GM18498 (cell line): ENCODE results near the gene BTBD16.

ENCODE experiments used
- ATAC-seq: cut with Tn5 transposase; IDR thresholded peaks from one replicate; pipeline ENCODE4 v1.9.1; 2021; ENCODE audit warnings: mild to moderate bottlenecking, moderate library complexity; ENCODE audit not compliant: unreplicated experiment

The BTBD16 gene

GRCh38 chr10:122362621-122363020 lies 91.5 kb downstream of the BTBD16 start:
- no peak for ATAC-seq

- no peak for ATAC-seq
Measured at GRCh38 chr10:122363311-122363710, 92.2 kb downstream of the BTBD16 start.

- no peak for ATAC-seq
Measured at GRCh38 chr10:122363722-122364463, 92.8 kb downstream of the BTBD16 start.

- no peak for ATAC-seq
Measured at GRCh38 chr10:122368502-122369254, 97.6 kb downstream of the BTBD16 start.

- no peak for ATAC-seq
Measured at GRCh38 chr10:122373108-122373507, 102.0 kb downstream of the BTBD16 start.

GRCh38 chr10:122373721-122374120 lies 102.6 kb downstream of the BTBD16 start:
- no peak for ATAC-seq

- ATAC-seq, result peak; percentile 93
Measured at GRCh38 chr10:122374237-122374858, 103.3 kb downstream of the BTBD16 start, which contains the start of gene PLEKHA1. PLEKHA1 (plus strand) TSS chr10:122374708; CDS start chr10:122393201, 18,493 bp downstream.

GRCh38 chr10:122374859-122375678 lies 104.0 kb downstream of the BTBD16 start:
- ATAC-seq, result peak; percentile 49

GRCh38 chr10:122375679-122376160 lies 104.6 kb downstream of the BTBD16 start:
- ATAC-seq, result no peak

GRCh38 chr10:122376364-122376961 lies 105.4 kb downstream of the BTBD16 start:
- ATAC-seq, result no peak

- ATAC-seq, result no peak
Measured at GRCh38 chr10:122379041-122379440, 107.9 kb downstream of the BTBD16 start.

GRCh38 chr10:122379537-122379936 lies 108.4 kb downstream of the BTBD16 start:
- no peak for ATAC-seq

GRCh38 chr10:122380703-122381102 lies 109.6 kb downstream of the BTBD16 start:
- no peak for ATAC-seq

GRCh38 chr10:122381680-122382079 lies 110.6 kb downstream of the BTBD16 start:
- no peak for ATAC-seq

- ATAC-seq, result no peak
Measured at GRCh38 chr10:122386514-122386913, 115.4 kb downstream of the BTBD16 start.

GRCh38 chr10:122387572-122387971 lies 116.5 kb downstream of the BTBD16 start:
- no peak for ATAC-seq
